Psoas muscle (tissue), 8 donors: ENCODE measurements around the gene FBXO9. TPM values are rescaled to one million over a fixed set of nuclear protein-coding genes. Genes with fewer than 3 reads are reported as not detected.
"Not testable (repeated sequence)": the region's sequence is repeated elsewhere in the genome, so short reads cannot be mapped to it uniquely, and the experiment has no call there.

Experiments
- ATAC-seq, 4 donors: fragments of 200-7000 bp; cut with Tn5 transposase; one replicate each; pipeline ENCODE4 v1.9.1; 2020; ENCODE audit warnings: moderate library complexity in 3 of 4, mild to moderate bottlenecking in 2 of 4
- DNase-seq, 2 donors: peaks; one replicate each; pipeline ENCODE4 v3.0.0-alpha.2; 2020
- H3K27ac ChIP-seq: fragments of 200-600 bp; one replicate; pipeline ENCODE4 v1.8.0; 2022
- H3K27me3 ChIP-seq, 3 donors: fragments of 200-600 bp in 1 of 3; one replicate each; pipeline versions ENCODE4 v1.6.1 to v1.8.0; 2013 to 2022; ENCODE audit warnings: low read length in 2 of 3, mild to moderate bottlenecking in 2 of 3, moderate library complexity in 1 of 3; ENCODE audit not compliant: insufficient read depth in 3 of 3
- H3K36me3 ChIP-seq, 2 donors: fragments of 200-600 bp in 1 of 2; one replicate each; pipeline versions ENCODE4 v1.6.1 to v1.8.0; 2013 to 2022; ENCODE audit warnings: low read depth in 1 of 2, mild to moderate bottlenecking in 1 of 2, moderate library complexity in 1 of 2; ENCODE audit not compliant: insufficient read depth in 1 of 2
- H3K4me1 ChIP-seq: fragments of 200-600 bp; one replicate; pipeline ENCODE4 v1.8.0; 2022
- H3K4me3 ChIP-seq: fragments of 200-600 bp; one replicate; pipeline ENCODE4 v1.8.0; 2022; ENCODE audit warnings: mild to moderate bottlenecking
- H3K9me3 ChIP-seq: fragments of 200-600 bp; one replicate; pipeline ENCODE4 v1.8.0; 2022
- CTCF ChIP-seq: fragments of 200-600 bp; IDR thresholded peaks from one replicate; pipeline ENCODE4 v1.8.0; 2022; ENCODE audit warnings: antibody characterized with exemption
- WGBS, 3 donors: extraction: QIAGEN DNeasy Blood & Tissue Kit; methylation state at CpG; one replicate each; pipeline versions ENCODE4 v1.1.6 to v1.1.7; 2013; 5-methylcytosine and 5-hydroxymethylcytosine counted together
- intact Hi-C, 2 donors: fragments of 100-400 bp; cut with DNase I; formaldehyde crosslinking; loops; one replicate each; pipeline versions ENCODE4 v1.11.0 to v1.14.2; 2022
- polyA plus RNA-seq, 3 donors: library from polyadenylated mRNA; stranded (reverse); fragments of 200-250 nt; gene quantifications; one replicate each; pipeline ENCODE4 v1.2.3, GENCODE V29; 2013
- total RNA-seq, 4 donors: library from RNA; stranded (reverse); fragmentation: NEBNext Ultra II Directional in 2 of 4; extraction: Animal tissue kit (Norgen Biotek cat#: 25700) in 2 of 4; gene quantifications; one replicate each; pipeline versions ENCODE4 v1.2.1 to v1.2.4, GENCODE V29; 2021 to 2023
- donor health status: healthy with polysubstance abuse.
- donor health status: DM: no; HTN: no; CAD: no; lungs with moderate emphysema.
- donor health status: Bipolar disorder and iron deficiency.
- donor health status: healthy.
- donor health status: DM: yes; HTN: yes; CAD: no.
- donor health status: DM: no; HTN: no; CAD: no.
- donor health status: DM: no; HTN: no; CAD: no.
- donor health status: DM: yes; HTN: yes; CAD: no.

FBXO9 gene
- total and polyA plus RNA-seq, 7 donors, result 23.2 to 74.2 (median 44.3) TPM

GRCh38 chr6:53045891-53046673 is 19.1 kb upstream of the FBXO9 start:
- intact Hi-C loops, result no loop called here
- WGBS, 3 donors, result 58 to 85% (median 75%) methylated on average over 1 of the region's 1 CpG
- peaks cover 29% of the 10 kb centered on the region for H3K4me1 ChIP-seq

GRCh38 chr6:53048431-53049195 is 16.6 kb upstream of the FBXO9 start:
- H3K27ac ChIP-seq, result no peak overlapping the region
- no peak for TF ChIP-seq CTCF
- no peak overlapping the region for H3K4me3 ChIP-seq
- intact Hi-C loops, result no loop called here
- H3K27me3 ChIP-seq, result no peaks in the 10 kb centered on the region
- peaks cover 7% of the 10 kb centered on the region for H3K9me3 ChIP-seq
- peaks cover 7% of the 10 kb centered on the region for H3K4me1 ChIP-seq
- WGBS, 3 donors, result 89 to 90% (median 90%) methylated on average over 9 of the region's 9 CpGs
- peaks cover 0 to 7% of the 10 kb centered on the region in 2 donors for H3K36me3 ChIP-seq
- DNase-seq, result no peak
- no peak for ATAC-seq

More at GRCh38 chr6:53045891-53046673, 19.1 kb upstream of the FBXO9 start:
- no peak overlapping the region for H3K4me3 ChIP-seq
- TF ChIP-seq CTCF, result no peak
- no peaks in the 10 kb centered on the region for H3K27me3 ChIP-seq
- peaks cover 0 to 4% of the 10 kb centered on the region in 2 donors for H3K36me3 ChIP-seq
- DNase-seq, result no peak
- no peak for ATAC-seq
- H3K27ac ChIP-seq, result no peak overlapping the region
- peaks cover under 1% of the 10 kb centered on the region for H3K9me3 ChIP-seq

- Histone ChIP-seq H3K27ac (no peak overlapping the region), H3K4me1 (no peaks in the 10 kb centered on the region), H3K4me3 (no peak overlapping the region), H3K9me3 (peaks cover 7% of the 10 kb centered on the region), H3K36me3 (peaks cover 0 to 7% of the 10 kb centered on the region in 2 donors), H3K27me3 (no peaks in the 10 kb centered on the region)
- ATAC-seq (no peak), DNase-seq (no peak)
- no peak for TF ChIP-seq CTCF
- intact Hi-C loops, result no loop called here
- 81 to 86% (median 85%) methylated on average over 1 of the region's 1 CpG for whole genome bisulfite sequencing, 3 donors
Measured at GRCh38 chr6:53049415-53049814, 15.8 kb upstream of the FBXO9 start.

GRCh38 chr6:53052152-53052551 is 13.1 kb upstream of the FBXO9 start:
- intact Hi-C loops, ATAC-seq: not testable (repeated sequence)
- WGBS, 3 donors, result 97% methylated on average over 3 of the region's 3 CpGs

GRCh38 chr6:53054532-53054931 is 10.7 kb upstream of the FBXO9 start:
- peaks cover 7% of the 10 kb centered on the region for H3K9me3 ChIP-seq
- H3K27me3 ChIP-seq, result no peaks in the 10 kb centered on the region
- H3K4me1 ChIP-seq, result peaks cover 30% of the 10 kb centered on the region
- ATAC-seq (no peak), DNase-seq (no peak)
- H3K4me3 ChIP-seq, result no peak overlapping the region
- no peak for TF ChIP-seq CTCF
- 72 to 76% (median 75%) methylated on average over 4 of the region's 4 CpGs for WGBS, 3 donors
- peaks cover 0 to 7% of the 10 kb centered on the region in 2 donors for H3K36me3 ChIP-seq
- H3K27ac ChIP-seq, result no peak overlapping the region
- intact Hi-C loops, result no loop called here

More at GRCh38 chr6:53052152-53052551, 13.1 kb upstream of the FBXO9 start:
- not testable (repeated sequence) for H3K27me3 ChIP-seq, H3K4me1 ChIP-seq, DNase-seq, H3K36me3 ChIP-seq, H3K27ac ChIP-seq, H3K9me3 ChIP-seq, H3K4me3 ChIP-seq
